Epithelial cell of proximal tubule (primary cell): ENCODE data around the gene TMPRSS2. TPM values are rescaled to one million over a fixed set of nuclear protein-coding genes. Genes with fewer than 3 reads are reported as not detected.

ENCODE experiments used
- total RNA-seq: library from RNA; depleted of rRNA; stranded (reverse); fragments of >200 nt; gene quantifications from 2 replicates; pipeline ENCODE4 v1.2.3, GENCODE V29; 2015

Gene TMPRSS2
- total RNA-seq, 1 donor from 2014 or later, result 9.1 TPM

Other genes with a start within 250 kb of the TMPRSS2 start
- 0.35 and 0.51 TPM in 2 replicates for gene FAM3B, start 191.4 kb downstream of the TMPRSS2 start, total RNA-seq
- gene MX2, start 146.1 kb downstream of the TMPRSS2 start, total RNA-seq, result 0.07 and 0.12 TPM in 2 replicates
- gene MX1, start 81.9 kb downstream of the TMPRSS2 start, total RNA-seq, result 15.5 and 25.0 TPM in 2 replicates